ENCODE measurements around the gene BCAS3. TPM values are rescaled to one million over a fixed set of nuclear protein-coding genes. Genes with fewer than 3 reads are reported as not detected.

Gene BCAS3
- total and polyA plus RNA-seq, 2 donors (not counting 1 experiment from before 2014, with no cell fraction given): 13.9 to 73.4 TPM

GRCh38 chr17:61081959-61082358 lies 404.3 kb downstream of the BCAS3 start:
- no peaks in the 10 kb centered on the region for H3K27me3 Mint-ChIP-seq
- Histone ChIP-seq H3K4me2 (replicated peaks; ENCODE audit: low read depth, low read length, poor library complexity, severe bottlenecking) (no peak overlapping the region), H2AFZ (ENCODE audit: insufficient read depth, low read depth, low read length, poor library complexity, severe bottlenecking) (no peak overlapping the region), H4K20me1 (ENCODE audit: control insufficient read depth, insufficient read depth, low read length, poor library complexity, severe bottlenecking) (no peaks in the 10 kb centered on the region), H3K79me2 (ENCODE audit: control insufficient read depth, insufficient read depth, low read length) (no peaks in the 10 kb centered on the region), H3K36me3 (replicated peaks in 1 of 2; ENCODE audit: control extremely low read depth in 1 of 2, control insufficient read depth in 1 of 2, extremely low read depth in 1 of 2, insufficient read depth in 2 of 2, low read length in 1 of 2) (no peaks in the 10 kb centered on the region), H3K4me1 (ENCODE audit: control insufficient read depth in 2 of 2, insufficient read depth in 2 of 2, low read length in 2 of 2) (no peaks in the 10 kb centered on the region), H3K9ac (ENCODE audit: low read length) (no peak overlapping the region), H3K4me3 (ENCODE audit: control extremely low read depth in 1 of 5, extremely low read depth in 1 of 5, insufficient read depth in 1 of 5, low read depth in 2 of 5, low read length in 4 of 5) (no peak overlapping the region), H3K9me3 (ENCODE audit: control extremely low read depth in 1 of 3, control insufficient read depth in 2 of 3, insufficient read depth in 1 of 3, low read length in 2 of 3) (no peaks in the 10 kb centered on the region), H3K27me3 (replicated peaks in 1 of 4; ENCODE audit: control extremely low read depth in 1 of 4, control insufficient read depth in 3 of 4, insufficient read depth in 4 of 4, low read length in 3 of 4) (no peaks in the 10 kb centered on the region), H3K27ac (ENCODE audit: low read length in 2 of 2) (no peak overlapping the region)
- ChIA-PET CTCF (no interaction called here), POLR2A (no interaction called here)
- intact Hi-C loops (cut with micrococcal nuclease): no loop called here
- no CpG with 5 or more reads among the region's 3 CpGs for WGBS (ENCODE audit: insufficient coverage)
- no peak for ATAC-seq (ENCODE audit: low read depth)
- no peaks in the 10 kb centered on the region for H3K4me1 Mint-ChIP-seq
- H3K9me3 Mint-ChIP-seq (ENCODE audit: insufficient read depth): no peaks in the 10 kb centered on the region
- no peak for TF ChIP-seq EZH2 (IDR thresholded peaks at IDR 0.05; ENCODE audit: borderline replicate concordance, insufficient read depth, low read depth, low read length, poor library complexity, severe bottlenecking)
- no peak for TF ChIP-seq CTCF (IDR thresholded peaks at IDR 0.05)
- H3K4me3 Mint-ChIP-seq: no peak overlapping the region
- no peak for DNase-seq
- no peak overlapping the region for H3K27ac Mint-ChIP-seq

GRCh38 chr17:61084260-61084659 lies 406.6 kb downstream of the BCAS3 start:
- no peaks in the 10 kb centered on the region for H3K36me3 ChIP-seq (replicated peaks in 1 of 2; ENCODE audit: control extremely low read depth in 1 of 2, control insufficient read depth in 1 of 2, extremely low read depth in 1 of 2, insufficient read depth in 2 of 2, low read length in 1 of 2)
- ChIA-PET POLR2A (no interaction called here), CTCF (interaction anchor here (0.8 kb wide), 1 partner anchor 206 kb away, joined by 3 read pairs; no protein-coding TSS in a partner anchor)
- H2AFZ ChIP-seq (ENCODE audit: insufficient read depth, low read depth, low read length, poor library complexity, severe bottlenecking): no peak overlapping the region
- DNase-seq (no peak), ATAC-seq (ENCODE audit: low read depth) (no peak)
- intact Hi-C loops (cut with micrococcal nuclease): no loop called here
- WGBS (ENCODE audit: insufficient coverage): 100% methylated on average over 4 of the region's 5 CpGs
- no peaks in the 10 kb centered on the region for H3K9me3 Mint-ChIP-seq (ENCODE audit: insufficient read depth)
- H4K20me1 ChIP-seq (ENCODE audit: control insufficient read depth, insufficient read depth, low read length, poor library complexity, severe bottlenecking): no peaks in the 10 kb centered on the region
- H3K27ac ChIP-seq (ENCODE audit: low read length in 2 of 2): no peak overlapping the region
- no peak overlapping the region for H3K4me3 ChIP-seq (ENCODE audit: control extremely low read depth in 1 of 5, extremely low read depth in 1 of 5, insufficient read depth in 1 of 5, low read depth in 2 of 5, low read length in 4 of 5)
- no peaks in the 10 kb centered on the region for H3K27me3 Mint-ChIP-seq
- H3K9me3 ChIP-seq (ENCODE audit: control extremely low read depth in 1 of 3, control insufficient read depth in 2 of 3, insufficient read depth in 1 of 3, low read length in 2 of 3): no peaks in the 10 kb centered on the region
- H3K4me1 Mint-ChIP-seq: no peaks in the 10 kb centered on the region
- no peak overlapping the region for H3K4me2 ChIP-seq (replicated peaks; ENCODE audit: low read depth, low read length, poor library complexity, severe bottlenecking)
- no peaks in the 10 kb centered on the region for H3K79me2 ChIP-seq (ENCODE audit: control insufficient read depth, insufficient read depth, low read length)
- H3K4me3 Mint-ChIP-seq: no peak overlapping the region
- H3K27me3 ChIP-seq (replicated peaks in 1 of 4; ENCODE audit: control extremely low read depth in 1 of 4, control insufficient read depth in 3 of 4, insufficient read depth in 4 of 4, low read length in 3 of 4): no peaks in the 10 kb centered on the region
- H3K4me1 ChIP-seq (ENCODE audit: control insufficient read depth in 2 of 2, insufficient read depth in 2 of 2, low read length in 2 of 2): no peaks in the 10 kb centered on the region
- no peak overlapping the region for H3K27ac Mint-ChIP-seq
- TF ChIP-seq EZH2 (IDR thresholded peaks at IDR 0.05; ENCODE audit: borderline replicate concordance, insufficient read depth, low read depth, low read length, poor library complexity, severe bottlenecking) (no peak), CTCF (IDR thresholded peaks at IDR 0.05) (no peak)
- H3K9ac ChIP-seq (ENCODE audit: low read length): no peak overlapping the region
